Mucosa of descending colon (tissue), 3 donors: ENCODE data around the gene KSR2. TPM values are rescaled to one million over a fixed set of nuclear protein-coding genes. Genes with fewer than 3 reads are reported as not detected.

Experiments
- ATAC-seq: fragments of 200-7000 bp; cut with Tn5 transposase; one replicate; pipeline ENCODE4 v1.9.1; 2020; ENCODE audit warnings: mild to moderate bottlenecking, moderate library complexity
- DNase-seq, 3 donors: peaks; one replicate each; pipeline ENCODE4 v3.0.0-alpha.2; 2020
- H3K36me3 ChIP-seq: fragments of 200-600 bp; one replicate; pipeline ENCODE4 v1.8.0; 2021; ENCODE audit warnings: low read depth, mild to moderate bottlenecking
- H3K4me1 ChIP-seq: fragments of 200-600 bp; one replicate; pipeline ENCODE4 v1.8.0; 2021; ENCODE audit warnings: low read depth, mild to moderate bottlenecking
- H3K4me3 ChIP-seq: fragments of 200-600 bp; one replicate; pipeline ENCODE4 v1.8.0; 2021; ENCODE audit warnings: mild to moderate bottlenecking
- H3K9me3 ChIP-seq: fragments of 200-600 bp; one replicate; pipeline ENCODE4 v1.8.0; 2021; ENCODE audit warnings: mild to moderate bottlenecking
- intact Hi-C, 2 donors: fragments of 100-400 bp; cut with DNase I in 1 of 2; cut with micrococcal nuclease in 1 of 2; formaldehyde crosslinking; loops; one replicate each; pipeline versions ENCODE4 v1.11.0 to v1.11.1; 2022; cut with DNase I, micrococcal nuclease
- total RNA-seq, 3 donors: library from RNA; stranded (reverse); fragmentation: NEBNext Ultra II Directional in 2 of 3; extraction: Animal tissue kit (Norgen Biotek cat#: 25700) in 2 of 3; gene quantifications; one replicate each; pipeline versions ENCODE4 v1.2.1 to v1.2.4, GENCODE V29; 2021 to 2023
- TF ChIP-seq, protein P1 (sequence below): fragments of 200-600 bp; IDR thresholded peaks from one replicate; pipeline ENCODE4 v1.8.0; 2022; ENCODE audit warnings: antibody characterized with exemption, mild to moderate bottlenecking
- donor health status: DM: no; HTN: no; CAD: no; lungs with moderate emphysema.
- donor health status: DM: no; HTN: no; CAD: no.
- donor health status: DM: no; HTN: yes; CAD: no.

KSR2 gene
- total RNA-seq, 3 donors from 2014 or later: 1.4 to 2.8 (median 2.5) TPM

DNA sequence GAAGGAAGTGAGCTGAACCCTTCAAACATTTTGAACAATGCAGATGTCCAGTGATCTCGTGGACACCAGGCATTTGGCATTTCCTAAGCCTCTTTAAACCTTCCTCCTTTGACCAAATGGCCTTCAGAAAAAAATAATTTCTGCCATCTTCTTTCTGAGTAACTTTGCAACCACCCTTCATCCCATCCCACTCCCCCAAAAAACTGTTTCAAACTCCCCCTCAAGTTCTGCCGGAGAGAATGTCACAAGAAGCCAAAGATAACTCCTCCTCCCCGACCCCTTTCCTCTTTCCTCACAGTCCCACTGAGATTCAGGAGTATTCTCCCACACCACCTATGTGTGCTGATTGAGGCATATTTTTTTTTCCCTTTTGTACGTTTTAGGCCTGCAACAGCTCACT lies 1.7 kb downstream of the KSR2 start:
- H3K9me3 ChIP-seq: peaks cover 5% of the 10 kb centered on the region
- ATAC-seq (no peak), DNase-seq (no peak)
- H3K36me3 ChIP-seq: no peaks in the 10 kb centered on the region
- intact Hi-C loops: no loop called here
- peaks cover 2% of the 10 kb centered on the region for H3K4me1 ChIP-seq
- TF ChIP-seq, protein P1, sequence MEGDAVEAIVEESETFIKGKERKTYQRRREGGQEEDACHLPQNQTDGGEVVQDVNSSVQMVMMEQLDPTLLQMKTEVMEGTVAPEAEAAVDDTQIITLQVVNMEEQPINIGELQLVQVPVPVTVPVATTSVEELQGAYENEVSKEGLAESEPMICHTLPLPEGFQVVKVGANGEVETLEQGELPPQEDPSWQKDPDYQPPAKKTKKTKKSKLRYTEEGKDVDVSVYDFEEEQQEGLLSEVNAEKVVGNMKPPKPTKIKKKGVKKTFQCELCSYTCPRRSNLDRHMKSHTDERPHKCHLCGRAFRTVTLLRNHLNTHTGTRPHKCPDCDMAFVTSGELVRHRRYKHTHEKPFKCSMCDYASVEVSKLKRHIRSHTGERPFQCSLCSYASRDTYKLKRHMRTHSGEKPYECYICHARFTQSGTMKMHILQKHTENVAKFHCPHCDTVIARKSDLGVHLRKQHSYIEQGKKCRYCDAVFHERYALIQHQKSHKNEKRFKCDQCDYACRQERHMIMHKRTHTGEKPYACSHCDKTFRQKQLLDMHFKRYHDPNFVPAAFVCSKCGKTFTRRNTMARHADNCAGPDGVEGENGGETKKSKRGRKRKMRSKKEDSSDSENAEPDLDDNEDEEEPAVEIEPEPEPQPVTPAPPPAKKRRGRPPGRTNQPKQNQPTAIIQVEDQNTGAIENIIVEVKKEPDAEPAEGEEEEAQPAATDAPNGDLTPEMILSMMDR: no peak
- H3K4me3 ChIP-seq: no peak overlapping the region

DNA sequence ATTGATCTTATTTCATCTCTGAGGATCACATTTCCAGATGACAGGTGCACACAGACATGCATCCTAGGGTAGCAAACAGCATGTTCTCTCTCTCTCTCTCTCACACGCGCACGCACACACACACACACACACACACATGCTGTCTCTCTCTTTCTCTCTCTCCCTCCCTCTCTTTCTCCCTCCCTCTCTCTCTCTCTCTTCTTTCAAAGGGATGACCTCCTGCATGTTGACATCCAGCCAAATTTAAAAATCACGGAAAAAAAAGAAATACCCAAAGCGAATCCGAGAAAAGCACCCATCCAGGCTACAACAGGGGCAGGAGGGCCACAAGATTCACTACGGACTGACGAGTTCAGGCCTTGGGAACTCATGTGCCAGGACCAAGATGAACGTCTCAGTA lies 2.3 kb downstream of the KSR2 start:
- no peak overlapping the region for H3K4me3 ChIP-seq
- TF ChIP-seq, protein P1: no peak
- H3K36me3 ChIP-seq: no peaks in the 10 kb centered on the region
- peaks cover 2% of the 10 kb centered on the region for H3K4me1 ChIP-seq
- intact Hi-C loops: no loop called here
- DNase-seq (no peak), ATAC-seq (no peak)
- H3K9me3 ChIP-seq: peaks cover 5% of the 10 kb centered on the region

DNA sequence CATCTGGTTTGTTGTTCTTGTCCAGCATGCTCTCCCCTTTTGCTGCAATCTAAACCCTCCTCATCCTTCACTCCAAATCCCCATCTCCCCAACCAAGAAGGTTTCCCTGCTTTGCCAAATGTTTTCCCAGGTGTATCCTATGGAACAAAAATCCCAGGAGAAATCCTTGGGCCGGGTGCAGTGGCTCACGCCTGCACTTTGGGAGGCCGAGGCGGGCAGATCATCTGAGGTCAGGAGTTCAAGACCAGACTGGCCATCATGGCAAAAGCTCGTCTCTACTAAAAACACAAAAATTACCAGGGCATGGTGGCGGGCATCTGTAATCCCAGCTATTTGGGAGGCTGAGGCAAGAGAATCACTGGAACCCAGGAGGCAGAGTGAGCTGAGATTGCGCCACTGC lies 5.0 kb downstream of the KSR2 start:
- no peak for ATAC-seq
- DNase-seq: no peak
- no peak overlapping the region for H3K4me3 ChIP-seq
- no peaks in the 10 kb centered on the region for H3K9me3 ChIP-seq
- intact Hi-C loops: no loop called here
- TF ChIP-seq, protein P1: no peak
- H3K36me3 ChIP-seq: no peaks in the 10 kb centered on the region
- peaks cover 2% of the 10 kb centered on the region for H3K4me1 ChIP-seq

DNA sequence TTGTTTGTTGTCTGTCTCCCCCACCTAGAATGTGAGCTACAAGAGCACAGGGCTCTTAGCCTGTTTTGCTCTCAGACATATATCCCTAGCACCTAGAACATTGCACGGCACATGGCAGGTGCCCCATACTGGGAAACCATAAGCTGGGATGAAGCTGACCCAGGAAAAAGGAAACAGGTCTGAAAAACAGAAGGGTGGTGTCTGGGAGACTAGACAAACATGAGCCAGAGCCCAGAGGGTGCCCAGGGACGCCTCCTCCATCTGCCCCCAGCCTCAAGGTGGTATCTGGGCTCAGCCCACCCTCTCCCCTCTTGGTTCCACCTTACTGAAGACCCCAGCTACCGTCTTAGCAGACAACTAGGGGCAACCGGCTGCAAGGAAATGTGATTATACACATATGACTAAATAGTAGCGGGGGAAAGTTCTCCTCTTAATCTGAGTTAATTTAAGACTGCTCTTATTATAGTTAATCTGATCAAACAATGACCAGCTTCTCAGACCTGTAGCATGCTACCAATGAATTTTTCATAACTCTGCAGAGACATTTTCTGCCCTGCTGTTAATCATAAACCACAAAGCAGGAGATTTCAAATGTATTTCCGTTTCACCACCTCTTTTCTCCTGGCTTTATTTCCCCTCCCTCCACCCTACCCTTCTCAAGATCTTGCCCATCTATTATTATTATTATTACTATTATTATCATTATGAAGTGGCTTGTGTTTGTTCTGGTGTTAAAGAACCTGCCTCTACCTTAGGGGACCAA lies 31.9 kb downstream of the KSR2 start:
- TF ChIP-seq, protein P1: no peak
- Histone ChIP-seq H3K4me3 (no peak overlapping the region), H3K4me1 (no peaks in the 10 kb centered on the region), H3K9me3 (no peaks in the 10 kb centered on the region), H3K36me3 (no peaks in the 10 kb centered on the region)
- DNase-seq (peak in 2 of 3 donors; percentile 11 to 30), ATAC-seq (peak; percentile 79)
- intact Hi-C loops: no loop called here

DNA sequence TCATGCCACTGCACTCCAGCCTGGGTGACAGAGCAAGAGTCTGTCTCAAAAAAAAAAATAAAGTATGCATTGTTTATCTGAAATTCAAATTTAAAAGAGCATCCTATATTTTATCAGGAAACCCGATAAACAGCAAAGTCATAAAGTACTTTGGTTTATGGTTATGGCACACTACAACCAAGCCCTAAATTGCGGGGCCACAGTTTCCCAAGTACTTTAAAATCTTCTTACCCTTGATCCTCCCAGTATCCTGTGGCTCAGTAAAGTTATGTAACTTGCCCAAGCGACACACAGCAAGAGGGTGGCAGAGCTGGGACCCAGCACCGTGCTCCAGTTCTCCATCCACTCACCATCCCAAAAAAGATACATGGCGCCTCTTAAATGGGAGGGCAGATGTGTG lies 35.2 kb downstream of the KSR2 start:
- peak; percentile 78 for ATAC-seq

More for the DNA sequence above, 35.2 kb downstream of the KSR2 start:
- DNase-seq: peak in 1 of 3 donors; percentile 24
- Histone ChIP-seq H3K36me3 (no peaks in the 10 kb centered on the region), H3K4me1 (no peaks in the 10 kb centered on the region), H3K9me3 (no peaks in the 10 kb centered on the region), H3K4me3 (no peak overlapping the region)
- TF ChIP-seq, protein P1: no peak
- intact Hi-C loops: no loop called here
